ENCODE measurements around the gene ALDOB. TPM values are rescaled to one million over a fixed set of nuclear protein-coding genes. Genes with fewer than 3 reads are reported as not detected.
"Not testable (repeated sequence)": the region's sequence is repeated elsewhere in the genome, so short reads cannot be mapped to it uniquely, and the experiment has no call there.

ALDOB gene
- polyA plus RNA-seq, 12 donors, result 0.24 to 16.2 (median 0.79) TPM; not detected in 1

DNA sequence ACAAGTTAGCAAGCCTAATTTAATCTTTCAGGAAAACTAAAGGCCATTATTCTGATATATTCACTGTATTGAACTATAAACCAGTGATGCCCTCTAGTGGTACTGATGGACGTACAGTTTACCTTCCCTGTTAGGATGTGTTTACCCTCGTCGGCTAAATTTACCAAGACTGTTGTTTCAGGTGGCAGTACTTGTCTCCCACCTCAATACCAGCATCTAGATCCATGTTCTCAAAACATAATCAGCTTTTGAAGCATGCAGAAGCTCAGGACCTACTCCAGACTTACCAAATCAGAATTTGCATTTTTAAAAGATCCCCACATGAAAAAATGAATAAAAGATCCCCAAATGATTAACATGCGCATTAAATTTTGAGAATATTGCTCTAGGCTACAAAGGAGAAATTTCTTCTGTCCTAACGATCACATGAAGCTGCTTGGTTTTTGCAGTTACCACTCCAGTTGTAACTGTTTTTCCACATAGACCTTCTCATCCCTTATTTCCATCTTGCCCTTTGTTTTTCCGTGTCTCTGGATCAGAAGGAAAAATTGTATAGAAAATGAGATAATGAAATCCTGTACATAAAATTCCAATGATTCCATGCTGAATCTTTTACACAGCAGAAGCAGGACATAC lies 47.6 kb downstream of the ALDOB start:
- DNase-seq, result no peak

GRCh38 chr9:101384873-101385536 lies 50.6 kb downstream of the ALDOB start, which contains the start of gene BAAT:
Gene BAAT, minus strand, starts transcription at chr9:101385006. Its CDS starts 13,602 bp downstream, at chr9:101371404.
- DNase-seq, result not testable (repeated sequence)

DNA sequence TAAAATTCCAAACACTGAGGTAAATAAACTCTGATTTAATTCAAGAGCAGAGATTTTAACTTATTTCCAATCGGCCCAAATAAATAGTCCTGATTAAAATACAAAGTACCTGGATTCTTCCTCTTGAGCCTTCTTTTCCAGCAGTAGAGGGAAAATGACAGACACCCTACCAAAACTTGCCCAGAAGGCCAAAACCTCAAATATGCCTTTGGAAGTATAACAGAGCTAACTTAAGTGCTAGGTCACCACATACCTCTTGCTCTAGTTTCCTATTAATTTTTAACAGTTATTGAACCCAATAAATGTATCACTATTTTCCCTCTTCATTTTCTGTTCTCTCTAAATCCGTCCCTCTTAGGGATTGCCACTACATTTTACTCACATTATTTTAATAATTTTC lies 52.2 kb downstream of the ALDOB start:
- no peak for DNase-seq

DNA sequence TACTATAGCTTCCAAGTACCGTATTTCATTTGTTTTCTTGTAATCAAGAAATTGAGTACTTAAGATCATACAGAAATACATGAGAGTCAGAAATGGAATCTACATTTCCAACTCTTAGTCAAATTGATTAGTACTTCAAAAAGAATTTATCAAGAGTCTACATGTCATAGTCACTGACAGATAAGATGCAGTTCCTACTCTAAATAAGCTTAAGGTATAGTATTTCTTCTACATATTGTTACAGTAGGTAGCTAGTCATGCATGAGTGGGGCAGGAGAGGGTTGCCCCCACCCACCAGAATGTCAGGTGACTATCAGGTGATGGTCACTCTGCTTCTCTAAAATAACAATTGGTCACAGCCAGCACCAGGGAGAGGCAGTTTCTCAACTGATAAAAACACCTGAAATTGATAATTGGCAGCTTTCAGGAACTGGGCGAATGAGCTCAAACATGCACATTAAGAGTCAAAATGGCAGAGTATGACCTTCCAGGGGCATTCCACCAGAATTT lies 53.7 kb downstream of the ALDOB start:
- no peak for DNase-seq

GRCh38 chr9:101381118-101381517 lies 54.5 kb downstream of the ALDOB start:
- no peak for DNase-seq

- no peak for DNase-seq
These were observed 55.3 kb downstream of the ALDOB start for GRCh38 chr9:101380295-101380694.

GRCh38 chr9:101376111-101376848 lies 59.3 kb downstream of the ALDOB start:
- no peak for DNase-seq

DNA sequence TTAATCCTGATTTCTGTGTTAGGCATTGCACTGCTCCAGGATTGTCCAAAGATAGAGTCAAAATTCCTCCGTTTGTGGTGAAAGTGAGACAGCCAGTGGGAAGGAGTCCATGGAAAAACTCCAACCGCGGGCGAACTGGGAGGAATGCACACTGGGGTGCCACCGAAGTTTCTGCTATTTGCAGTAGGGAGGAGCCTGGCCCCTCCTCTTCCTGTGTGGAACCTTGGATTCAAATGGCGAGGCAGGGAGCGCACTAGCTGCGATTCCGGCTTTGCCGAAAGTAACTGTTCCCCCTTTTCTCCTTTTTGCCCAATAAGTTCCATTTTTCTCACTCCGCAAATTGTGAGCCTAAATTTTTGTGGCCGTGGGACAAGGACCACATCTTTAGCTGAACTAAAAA lies 60.0 kb downstream of the ALDOB start:
- DNase-seq, result no peak

DNA sequence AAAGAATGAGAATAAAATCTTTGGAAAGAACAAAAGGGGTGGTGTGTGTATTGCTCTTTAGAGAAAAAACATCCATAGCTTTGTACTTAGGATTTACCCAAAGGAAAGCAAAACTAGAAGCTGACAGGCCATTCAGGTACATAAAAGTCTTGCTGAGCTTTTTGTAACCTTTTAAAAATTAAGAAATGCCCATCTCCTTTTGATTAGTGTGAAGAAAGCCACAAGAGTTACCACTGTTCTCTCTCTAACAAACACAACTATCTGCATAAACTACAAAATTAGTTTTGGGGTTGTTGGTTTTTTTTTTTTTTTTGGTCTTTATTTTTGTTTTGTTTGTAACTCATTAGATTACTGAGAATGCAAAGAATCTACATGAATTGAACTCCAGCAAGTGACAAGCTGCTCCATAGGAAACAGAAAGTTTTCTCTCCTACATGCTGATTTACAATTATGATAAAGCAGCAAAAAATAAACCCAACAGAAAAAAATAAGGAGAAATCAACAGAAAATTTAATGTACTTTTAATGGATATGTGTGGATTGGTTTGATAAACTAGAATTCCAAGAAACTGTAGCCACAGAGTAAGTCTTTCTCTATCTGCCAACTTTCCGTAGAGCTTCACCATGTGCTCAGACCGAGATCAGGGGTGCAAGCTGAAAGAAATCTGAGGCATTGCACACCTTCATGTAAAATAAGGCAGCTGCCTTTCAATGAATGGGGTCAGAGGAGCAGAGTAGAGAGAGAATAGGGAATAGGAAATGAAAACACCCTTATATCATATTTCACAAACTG lies 63.1 kb downstream of the ALDOB start:
- no peak for DNase-seq

DNA sequence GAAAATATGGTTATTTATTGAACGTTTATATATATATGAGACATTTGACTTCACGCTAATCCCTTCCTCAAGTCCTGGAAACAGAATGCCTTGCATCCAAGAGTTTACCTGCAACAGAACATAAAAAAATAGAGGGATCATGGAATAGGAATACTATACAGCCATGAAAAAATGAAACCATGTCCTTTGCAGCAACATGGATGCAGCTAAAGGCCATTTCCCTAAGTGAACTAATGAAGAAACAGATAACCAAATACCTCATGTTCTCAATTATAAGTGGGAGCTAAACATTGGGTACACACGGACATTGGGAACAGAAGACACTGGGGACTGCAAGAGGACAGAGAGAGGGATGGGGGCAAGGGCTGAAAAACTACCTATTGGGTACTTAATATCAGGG lies 63.8 kb downstream of the ALDOB start:
- no peak for DNase-seq

Other genes starting within 250 kb of the ALDOB start
- gene BAAT, start 50.8 kb downstream of the ALDOB start, polyA plus RNA-seq (ENCODE audit: insufficient read length in 12 of 12), result 1 to 10 TPM in 2 of 12 donors, under 1 TPM in 8, not detected in 2; 0.36 to 2.3 (median 0.76) TPM
- gene MRPL50, start 37.2 kb downstream of the ALDOB start, polyA plus RNA-seq (ENCODE audit: insufficient read length in 12 of 12), result 10 to 100 TPM in 11 of 12 donors, not detected in 1; 12.8 to 20.6 (median 17.1) TPM
- gene ZNF189, start 36.9 kb downstream of the ALDOB start, polyA plus RNA-seq (ENCODE audit: insufficient read length in 12 of 12), result 10 to 100 TPM in 11 of 12 donors, not detected in 1; 16.5 to 25.1 (median 21.7) TPM
- 10 to 100 TPM in 11 of 12 donors, not detected in 1; 33.7 to 48.2 (median 40.4) TPM for gene RNF20, start 98.1 kb upstream of the ALDOB start, polyA plus RNA-seq (ENCODE audit: insufficient read length in 12 of 12)
- gene PPP3R2, start 159.2 kb upstream of the ALDOB start, polyA plus RNA-seq (ENCODE audit: insufficient read length in 12 of 12), result not detected